Prostate gland (tissue), 2 donors: ENCODE data around the gene HERC3. TPM values are rescaled to one million over a fixed set of nuclear protein-coding genes. Genes with fewer than 3 reads are reported as not detected.
A peak's percentile ranks its signal among the peaks of the same experiment; 100 is the strongest.

ENCODE experiments used
- DNase-seq: peaks from one replicate; pipeline ENCODE4 v3.0.0-alpha.2; 2019; ENCODE audit warnings: low spot score
- H3K27ac ChIP-seq, 2 donors: fragments of 200-600 bp; sonication (generic); 2 replicates each; pipeline ENCODE4 v1.5.1; 2017 to 2019
- H3K27me3 ChIP-seq: fragments of 200-600 bp; sonication (generic); replicated peaks from 2 replicates; pipeline ENCODE4 v1.5.1; 2019; ENCODE audit not compliant: insufficient read depth
- H3K36me3 ChIP-seq, 2 donors: fragments of 200-600 bp; sonication (generic); 1 replicate in 1 of 2; 2 replicates in 1 of 2; pipeline versions ENCODE4 v1.5.1 to v1.8.1; 2017 to 2019
- H3K4me1 ChIP-seq: fragments of 200-600 bp; sonication (generic); replicated peaks from 2 replicates; pipeline ENCODE4 v1.5.1; 2019
- H3K4me3 ChIP-seq, 2 donors: fragments of 200-600 bp; sonication (generic); 2 replicates each; pipeline ENCODE4 v1.5.1; 2017 to 2019
- H3K9me3 ChIP-seq: fragments of 200-600 bp; sonication (generic); 2 replicates; pipeline ENCODE4 v1.5.1; 2017
- CTCF ChIP-seq, 4 experiments: fragments of 200-600 bp in 2 of 4; fragments of 450-650 bp in 2 of 4; sonication (generic) in 2 of 4; IDR thresholded peaks; 1 replicate in 3 of 4; 2 replicates in 1 of 4; pipeline ENCODE4 v1.5.1; 2016 to 2019; ENCODE audit warnings: antibody characterized with exemption in 4 of 4, mild to moderate bottlenecking in 2 of 4, moderate library complexity in 2 of 4
- POLR2A ChIP-seq: fragments of 450-650 bp; IDR thresholded peaks from one replicate; pipeline ENCODE4 v1.6.1; 2016; ENCODE audit warnings: antibody characterized with exemption, mild to moderate bottlenecking
- POLR2AphosphoS5 ChIP-seq: sonication (generic); formaldehyde crosslinking; IDR thresholded peaks from one replicate; pipeline ENCODE4 v1.6.1; 2017; ENCODE audit warnings: antibody characterized with exemption
- WGBS: methylation state at CpG from one replicate; pipeline ENCODE4 v1.1.5; 2018; 5-methylcytosine and 5-hydroxymethylcytosine counted together
- intact Hi-C: fragments of 100-400 bp; cut with DNase I; formaldehyde crosslinking; loops from one replicate; pipeline ENCODE4 v1.14.2; 2022
- total RNA-seq, 2 donors: library from RNA; depleted of rRNA; stranded (reverse); fragments of >200 nt; gene quantifications; one replicate each; pipeline ENCODE4 v1.1.0, GENCODE V29; 2016

The HERC3 gene
- total RNA-seq, 2 donors from 2014 or later: 36.5 to 42.2 TPM

- WGBS: 66% methylated on average over 3 of the region's 3 CpGs
- Histone ChIP-seq H3K27ac (no peak overlapping the region), H3K27me3 (no peaks in the 10 kb centered on the region), H3K4me3 (no peak overlapping the region), H3K36me3 (no peaks in the 10 kb centered on the region), H3K4me1 (no peaks in the 10 kb centered on the region), H3K9me3 (no peaks in the 10 kb centered on the region)
- intact Hi-C loops: no loop called here
- DNase-seq: no peak
- no peak for TF ChIP-seq CTCF (IDR thresholded peaks at IDR 0.05)
- no peak for TF ChIP-seq POLR2A
- no peak for TF ChIP-seq POLR2AphosphoS5
These were observed 101.5 kb downstream of the HERC3 start for GRCh38 chr4:88693792-88694191.

DNA sequence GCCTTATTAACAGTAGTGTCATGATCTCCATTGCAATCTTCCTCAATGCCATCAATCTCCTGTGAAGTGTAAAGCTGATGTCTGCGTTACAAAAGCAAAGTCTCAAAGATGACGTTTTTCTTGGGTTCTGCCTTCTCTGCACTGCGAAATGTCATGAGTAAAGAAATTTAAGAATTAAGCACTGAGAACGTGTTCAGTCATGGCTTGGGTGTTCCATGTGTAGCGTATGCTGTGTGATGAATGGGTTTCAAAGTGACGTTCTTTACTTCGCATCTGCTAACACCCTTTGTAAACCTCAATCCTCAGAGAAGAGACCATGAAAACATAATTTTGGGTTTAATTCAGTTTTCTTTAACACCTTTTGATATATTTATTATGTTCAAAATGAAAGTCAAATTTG lies 104.3 kb downstream of the HERC3 start:
- no peaks in the 10 kb centered on the region for H3K36me3 ChIP-seq
- H3K27ac ChIP-seq: no peak overlapping the region
- no peak for TF ChIP-seq POLR2AphosphoS5
- TF ChIP-seq CTCF (IDR thresholded peaks at IDR 0.05): no peak
- no peak for TF ChIP-seq POLR2A
- H3K27me3 ChIP-seq: no peaks in the 10 kb centered on the region
- H3K4me1 ChIP-seq: no peaks in the 10 kb centered on the region
- H3K4me3 ChIP-seq: peak overlapping the region in 1 of 2 donors; percentile 54
- no peaks in the 10 kb centered on the region for H3K9me3 ChIP-seq
- no peak for DNase-seq
- intact Hi-C loops: no loop called here
- WGBS: 65% methylated on average over 7 of the region's 7 CpGs

- Histone ChIP-seq H3K27ac (peak overlapping the region; percentile 62 to 80), H3K4me1 (no peaks in the 10 kb centered on the region), H3K4me3 (peak overlapping the region; percentile 43 to 54), H3K9me3 (no peaks in the 10 kb centered on the region), H3K27me3 (no peaks in the 10 kb centered on the region), H3K36me3 (no peaks in the 10 kb centered on the region)
- WGBS: 38% methylated on average over 18 of the region's 18 CpGs
- DNase-seq: no peak
- TF ChIP-seq POLR2A (no peak), CTCF (IDR thresholded peaks at IDR 0.05) (no peak), POLR2AphosphoS5 (no peak)
- intact Hi-C loops: no loop called here
These were observed 104.9 kb downstream of the HERC3 start for GRCh38 chr4:88697141-88697540.

DNA sequence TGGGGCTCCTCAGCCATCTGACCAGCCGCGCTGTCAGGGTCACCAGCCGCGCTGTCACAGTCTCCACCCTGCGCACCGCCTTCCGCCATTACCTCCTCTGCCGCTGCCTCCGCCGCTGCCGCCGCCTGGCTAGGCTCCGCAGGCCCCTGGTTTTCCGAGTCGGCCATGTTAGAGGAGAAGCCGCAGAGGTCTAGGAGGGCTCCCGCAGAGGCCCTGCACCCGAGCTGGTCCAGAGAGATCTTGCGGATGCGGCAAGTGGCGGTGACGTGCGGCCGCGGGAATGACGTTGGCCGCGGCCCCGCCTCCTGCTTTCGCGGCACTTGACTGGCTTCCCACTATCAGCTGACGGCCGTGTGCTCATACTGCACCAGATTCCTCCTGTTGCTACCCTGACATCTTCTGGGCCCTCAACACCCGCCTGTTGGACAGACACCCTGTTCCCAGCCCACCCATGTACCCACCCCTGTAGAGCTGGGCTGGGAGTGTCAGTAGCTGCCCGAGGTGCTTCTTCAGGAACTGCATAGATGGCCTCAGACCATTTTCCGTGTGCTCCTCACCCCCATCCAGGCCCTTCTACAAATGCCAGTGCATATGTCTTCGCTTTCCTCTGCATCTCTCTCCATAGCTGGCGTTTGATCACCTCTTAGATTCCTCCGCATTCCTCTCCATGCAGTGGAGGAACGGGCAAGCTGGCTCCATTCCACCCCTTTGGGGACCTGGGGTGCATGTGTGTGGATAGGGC lies 105.5 kb downstream of the HERC3 start, which contains the start of gene NAP1L5:
TSS of gene NAP1L5 (minus strand) at position 242 of the 742 bp plus-strand sequence. CDS start at position 167, 75 bp downstream.
- no peaks in the 10 kb centered on the region for H3K27me3 ChIP-seq
- peak within 1 kb of the TSS; percentile 43 to 54 for H3K4me3 ChIP-seq
- H3K27ac ChIP-seq: peak within 1 kb of the TSS; percentile 62 to 80
- no peaks in the 10 kb centered on the region for H3K4me1 ChIP-seq
- peak; percentile 34 for DNase-seq
- 68% methylated on average over 40 of the region's 40 CpGs for WGBS
- H3K9me3 ChIP-seq: no peaks in the 10 kb centered on the region
- H3K36me3 ChIP-seq: no peaks in the 10 kb centered on the region
- intact Hi-C loops: no loop called here
- no peak for TF ChIP-seq CTCF (IDR thresholded peaks at IDR 0.05)
- peak; percentile 51 for TF ChIP-seq POLR2AphosphoS5
- TF ChIP-seq POLR2A: peak; percentile 43

DNA sequence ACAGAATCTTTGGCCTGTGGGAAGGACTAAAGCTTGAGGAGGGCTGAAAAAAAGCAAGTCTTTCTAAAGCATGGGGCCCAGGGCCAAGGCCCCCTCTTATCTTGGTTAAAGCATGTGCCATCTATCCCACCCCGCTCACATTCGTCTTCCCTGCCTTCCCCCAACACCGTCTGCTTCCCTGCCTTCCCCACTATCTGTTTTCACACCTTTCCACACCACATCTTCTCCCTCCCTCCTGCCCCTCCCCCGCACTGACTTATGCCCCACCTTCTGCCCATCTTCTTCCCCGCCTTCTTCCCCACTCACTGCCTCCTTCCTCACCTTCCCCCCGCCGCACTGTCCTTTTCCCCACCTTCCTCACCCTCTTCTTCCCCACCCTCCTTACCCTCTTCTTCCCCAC lies 106.2 kb downstream of the HERC3 start:
- H3K4me3 ChIP-seq: no peak overlapping the region
- TF ChIP-seq POLR2AphosphoS5: no peak
- no peak for TF ChIP-seq POLR2A
- TF ChIP-seq CTCF (IDR thresholded peaks at IDR 0.05): no peak
- no peak overlapping the region for H3K27ac ChIP-seq
- no peaks in the 10 kb centered on the region for H3K36me3 ChIP-seq
- DNase-seq: no peak
- intact Hi-C loops: no loop called here
- 96% methylated on average over 7 of the region's 7 CpGs for WGBS
- H3K27me3 ChIP-seq: no peaks in the 10 kb centered on the region
- no peaks in the 10 kb centered on the region for H3K4me1 ChIP-seq
- H3K9me3 ChIP-seq: no peaks in the 10 kb centered on the region
